CD4-positive, alpha-beta memory T cell (primary cell): ENCODE data around the gene ATAD3A. TPM values are rescaled to one million over a fixed set of nuclear protein-coding genes. Genes with fewer than 3 reads are reported as not detected.

Experiments used
- CTCF ChIA-PET: fragments of 350-600 bp; sonication (Branson Sonifier 250); formaldehyde crosslinking; loops from one replicate; lab custom pipeline; 2021; ENCODE audit warnings: inconsistent platforms; ENCODE audit not compliant: partially characterized antibody; lab: Charles Lee
- POLR2A ChIA-PET: fragments of 350-600 bp; sonication (Branson Sonifier 250); formaldehyde crosslinking; loops from one replicate; lab custom pipeline; 2021; ENCODE audit not compliant: partially characterized antibody; lab: Charles Lee
- DNase-seq, 5 donors: peaks; one replicate each; pipeline versions ENCODE4 v3.0.0 to v3.0.0-alpha.2; 2020 to 2022; ENCODE audit warnings: mixed read lengths in 1 of 5
- H3K27ac ChIP-seq: one replicate; pipeline ENCODE4 v1.7.0; 2013; ENCODE audit warnings: low read depth, low read length
- H3K27me3 ChIP-seq: 2 replicates; pipeline ENCODE4 v1.7.0; 2013; ENCODE audit warnings: mild to moderate bottlenecking, low read length, moderate library complexity; ENCODE audit not compliant: insufficient read depth
- H3K36me3 ChIP-seq: 2 replicates; pipeline ENCODE4 v1.7.0; 2013; ENCODE audit warnings: mild to moderate bottlenecking, low read length, moderate library complexity; ENCODE audit not compliant: insufficient read depth
- H3K4me1 ChIP-seq: 2 replicates; pipeline ENCODE4 v1.7.0; 2013; ENCODE audit warnings: mild to moderate bottlenecking, low read length, moderate library complexity; ENCODE audit not compliant: insufficient read depth
- H3K4me3 ChIP-seq, 2 donors: one replicate each; pipeline ENCODE4 v1.7.0; 2013; ENCODE audit warnings: low read length in 2 of 2, mild to moderate bottlenecking in 1 of 2
- H3K9me3 ChIP-seq, 2 donors: one replicate each; pipeline ENCODE4 v1.7.0; 2013; ENCODE audit warnings: low read length in 2 of 2, control low read depth in 1 of 2; ENCODE audit not compliant: control insufficient read depth in 1 of 2
- H3K27ac Mint-ChIP-seq, 7 donors: one replicate each; pipeline ENCODE4 v1.8.0; 2020 to 2021; ENCODE audit warnings: mixed read lengths in 7 of 7, mild to moderate bottlenecking in 6 of 7, inconsistent platforms in 3 of 7, moderate library complexity in 3 of 7
- H3K27me3 Mint-ChIP-seq, 2 donors: one replicate each; pipeline ENCODE4 v1.8.0; 2020 to 2021; ENCODE audit warnings: mixed read lengths in 2 of 2
- H3K36me3 Mint-ChIP-seq, 2 donors: one replicate each; pipeline ENCODE4 v1.8.0; 2020 to 2021; ENCODE audit warnings: mixed read lengths in 2 of 2, inconsistent platforms in 1 of 2, mild to moderate bottlenecking in 1 of 2
- H3K4me1 Mint-ChIP-seq, 4 donors: one replicate each; pipeline ENCODE4 v1.8.0; 2020 to 2021; ENCODE audit warnings: mixed read lengths in 4 of 4, mild to moderate bottlenecking in 1 of 4
- H3K4me3 Mint-ChIP-seq, 8 donors: one replicate each; pipeline ENCODE4 v1.8.0; 2020 to 2021; ENCODE audit warnings: mixed read lengths in 8 of 8, mild to moderate bottlenecking in 7 of 8, moderate library complexity in 6 of 8, inconsistent platforms in 3 of 8
- H3K9me3 Mint-ChIP-seq, 8 donors: one replicate each; pipeline ENCODE4 v1.8.0; 2020 to 2021; ENCODE audit warnings: mixed read lengths in 8 of 8, mild to moderate bottlenecking in 5 of 8, inconsistent platforms in 3 of 8, moderate library complexity in 1 of 8
- intact Hi-C: fragments of 100-400 bp; cut with micrococcal nuclease; formaldehyde crosslinking; loops from one replicate; pipeline ENCODE4 v1.15.1; 2023
- polyA plus RNA-seq, 2 donors: library from polyadenylated mRNA; unstranded; fragments of 300-500 nt; fragmentation: Illumina TruSeq; gene quantifications; one replicate each; pipeline ENCODE4 v1.2.3, GENCODE V29; 2021
- total RNA-seq, 2 experiments: library from RNA; stranded (reverse); gene quantifications; one replicate each; pipeline ENCODE4 v1.2.3, GENCODE V29; 2021

The ATAD3A gene
- total and polyA plus RNA-seq, 4 experiments from 2014 or later, result 9.5 to 24.7 (median 17.6) TPM

DNA sequence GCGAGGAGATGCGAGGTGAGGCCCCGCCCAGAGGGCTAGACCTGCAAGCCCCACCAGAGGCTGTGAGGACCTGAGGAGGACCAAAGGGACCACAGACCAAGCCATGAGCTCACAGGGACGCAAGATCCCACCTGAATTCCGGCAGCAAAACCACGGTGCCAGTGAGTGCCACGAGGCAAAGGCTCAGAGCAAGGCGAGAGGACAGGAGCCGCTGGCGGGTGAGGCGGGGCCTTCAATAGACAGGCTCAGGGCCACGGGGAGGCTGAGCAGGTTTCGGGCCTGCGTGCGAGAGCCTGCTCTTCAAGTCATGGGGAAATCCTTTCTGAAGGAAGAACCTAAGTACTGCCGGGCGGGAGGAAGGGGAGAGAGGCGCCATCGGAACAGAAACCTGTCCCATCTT, 35.5 kb downstream of the ATAD3A start:
- H3K9me3 ChIP-seq, result no peaks in the 10 kb centered on the region
- intact Hi-C loops, result no loop called here
- Mint-ChIP-seq H3K36me3 (peaks cover 0 to 2% of the 10 kb centered on the region in 2 donors), H3K27me3 (no peaks in the 10 kb centered on the region), H3K9me3 (no peaks in the 10 kb centered on the region), H3K4me1 (peaks cover 0 to 12% (median 2%) of the 10 kb centered on the region in 4 donors), H3K4me3 (no peak overlapping the region), H3K27ac (peak overlapping the region in 1 of 7 donors; percentile 36)
- no peaks in the 10 kb centered on the region for H3K36me3 ChIP-seq
- ChIA-PET CTCF (interaction anchor here (0.6 kb wide), 1 partner anchor 20 kb away, joined by 3 read pairs; no protein-coding TSS in a partner anchor), POLR2A (no interaction called here)
- H3K4me3 ChIP-seq, result no peak overlapping the region
- no peaks in the 10 kb centered on the region for H3K4me1 ChIP-seq
- H3K27me3 ChIP-seq, result no peaks in the 10 kb centered on the region
- DNase-seq, result no peak
- no peak overlapping the region for H3K27ac ChIP-seq

DNA sequence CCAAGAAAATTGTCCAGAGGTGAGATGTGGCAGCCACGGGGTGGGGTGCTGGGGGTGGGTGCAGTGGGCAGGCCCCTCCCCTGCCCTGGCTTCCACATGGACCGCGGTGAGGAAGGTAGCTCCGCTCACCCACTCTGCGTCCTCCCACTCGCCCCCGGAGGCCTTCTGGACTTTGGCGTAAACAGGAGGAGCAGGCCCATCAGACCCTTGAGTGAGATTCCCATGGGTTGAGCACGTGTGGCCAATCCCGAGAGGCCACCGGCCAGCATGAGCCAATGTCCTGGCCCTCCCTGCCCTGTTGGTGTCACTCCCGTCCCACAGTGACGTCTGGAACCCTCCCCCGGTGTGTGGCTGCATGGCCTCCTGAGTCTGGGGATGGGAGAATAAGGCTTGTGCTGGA, 36.6 kb downstream of the ATAD3A start:
- H3K27ac Mint-ChIP-seq, result no peak overlapping the region
- Histone ChIP-seq H3K27me3 (no peaks in the 10 kb centered on the region), H3K9me3 (no peaks in the 10 kb centered on the region), H3K4me3 (no peak overlapping the region), H3K27ac (no peak overlapping the region), H3K36me3 (no peaks in the 10 kb centered on the region), H3K4me1 (no peaks in the 10 kb centered on the region)
- no peak overlapping the region for H3K4me3 Mint-ChIP-seq
- H3K4me1 Mint-ChIP-seq, result peaks cover 0 to 12% (median 2%) of the 10 kb centered on the region in 4 donors
- intact Hi-C loops, result no loop called here
- no peaks in the 10 kb centered on the region for H3K36me3 Mint-ChIP-seq
- no peaks in the 10 kb centered on the region for H3K9me3 Mint-ChIP-seq
- no peak for DNase-seq
- ChIA-PET POLR2A (no interaction called here), CTCF (no interaction called here)
- H3K27me3 Mint-ChIP-seq, result no peaks in the 10 kb centered on the region

DNA sequence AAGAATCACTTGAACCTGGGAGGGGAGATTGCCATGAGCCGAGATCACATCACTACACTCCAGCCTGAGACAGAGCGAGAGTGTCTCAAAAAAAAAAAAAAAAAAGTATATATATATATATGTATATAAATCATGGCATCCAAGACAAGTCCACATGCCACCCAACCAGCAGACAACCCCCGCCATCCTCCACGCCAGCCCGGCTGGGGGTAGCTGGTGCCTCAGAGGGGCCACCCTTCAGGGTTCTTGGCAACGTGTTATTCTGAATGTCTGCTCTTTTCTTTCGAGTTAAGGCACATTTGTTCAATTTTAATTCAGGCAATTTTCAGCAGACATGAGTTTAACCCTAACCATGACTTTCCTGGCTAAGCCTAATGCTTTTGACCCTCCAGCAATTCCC, 38.1 kb downstream of the ATAD3A start:
- ChIA-PET POLR2A (no interaction called here), CTCF (no interaction called here)
- Histone ChIP-seq H3K27me3 (no peaks in the 10 kb centered on the region), H3K4me3 (no peak overlapping the region), H3K27ac (no peak overlapping the region), H3K4me1 (no peaks in the 10 kb centered on the region), H3K9me3 (no peaks in the 10 kb centered on the region), H3K36me3 (no peaks in the 10 kb centered on the region)
- H3K27me3 Mint-ChIP-seq, result no peaks in the 10 kb centered on the region
- intact Hi-C loops, result no loop called here
- DNase-seq, result no peak
- no peak overlapping the region for H3K27ac Mint-ChIP-seq
- H3K9me3 Mint-ChIP-seq, result peaks cover 0 to 3% (median 0%) of the 10 kb centered on the region in 8 donors
- H3K36me3 Mint-ChIP-seq, result no peaks in the 10 kb centered on the region
- peaks cover 0 to 20% (median 1%) of the 10 kb centered on the region in 4 donors for H3K4me1 Mint-ChIP-seq
- no peak overlapping the region for H3K4me3 Mint-ChIP-seq

DNA sequence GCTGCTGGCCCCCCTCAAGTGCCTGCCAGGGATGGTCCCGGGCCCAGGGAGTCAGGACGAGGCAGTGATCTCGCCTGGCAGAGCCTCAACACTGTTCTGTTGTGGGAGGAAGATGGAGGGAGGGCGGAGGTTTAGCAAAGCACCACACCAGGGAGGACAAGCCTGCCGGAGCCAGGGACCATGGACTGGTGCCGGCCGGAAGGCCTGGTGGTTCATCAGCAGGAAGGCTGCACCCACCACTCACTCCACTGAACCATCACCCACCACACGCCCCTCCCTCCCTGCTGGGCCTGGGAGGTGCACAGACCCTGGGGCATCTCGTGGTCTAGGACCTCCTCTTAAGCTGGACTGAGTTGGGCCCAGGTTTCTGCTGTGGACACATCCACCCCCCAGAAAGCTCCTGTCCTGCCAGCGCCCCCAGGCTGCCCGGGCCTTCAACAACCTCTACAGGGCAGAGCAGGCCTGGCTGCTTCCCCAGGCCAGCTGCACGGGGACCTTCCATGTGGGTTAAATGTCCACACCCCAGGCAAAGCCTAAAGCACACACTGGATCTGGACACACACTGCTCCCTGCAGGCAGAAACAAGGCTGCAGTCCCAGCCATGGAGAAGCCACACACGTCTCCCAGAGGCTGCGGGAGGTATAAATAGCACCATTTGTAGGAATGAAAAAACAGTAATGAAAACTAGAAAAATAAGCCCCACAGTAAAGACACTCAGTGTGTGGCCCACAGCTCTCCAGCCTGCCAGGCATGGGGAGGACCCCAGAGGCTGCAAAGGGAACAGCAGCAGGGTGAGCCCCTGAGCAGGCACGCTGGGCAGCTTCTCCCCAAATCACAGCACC, 38.9 kb downstream of the ATAD3A start:
- DNase-seq, result no peak
- intact Hi-C loops, result no loop called here
- H3K4me1 Mint-ChIP-seq, result peaks cover 0 to 22% (median 1%) of the 10 kb centered on the region in 4 donors
- H3K4me3 ChIP-seq, result no peak overlapping the region
- peaks cover 0 to 3% (median 0%) of the 10 kb centered on the region in 8 donors for H3K9me3 Mint-ChIP-seq
- no peaks in the 10 kb centered on the region for H3K36me3 ChIP-seq
- ChIA-PET POLR2A (no interaction called here), CTCF (no interaction called here)
- H3K27ac Mint-ChIP-seq, result no peak overlapping the region
- no peaks in the 10 kb centered on the region for H3K4me1 ChIP-seq
- H3K36me3 Mint-ChIP-seq, result no peaks in the 10 kb centered on the region
- no peak overlapping the region for H3K4me3 Mint-ChIP-seq
- H3K27me3 Mint-ChIP-seq, result no peaks in the 10 kb centered on the region
- H3K27me3 ChIP-seq, result no peaks in the 10 kb centered on the region
- no peak overlapping the region for H3K27ac ChIP-seq
- no peaks in the 10 kb centered on the region for H3K9me3 ChIP-seq

DNA sequence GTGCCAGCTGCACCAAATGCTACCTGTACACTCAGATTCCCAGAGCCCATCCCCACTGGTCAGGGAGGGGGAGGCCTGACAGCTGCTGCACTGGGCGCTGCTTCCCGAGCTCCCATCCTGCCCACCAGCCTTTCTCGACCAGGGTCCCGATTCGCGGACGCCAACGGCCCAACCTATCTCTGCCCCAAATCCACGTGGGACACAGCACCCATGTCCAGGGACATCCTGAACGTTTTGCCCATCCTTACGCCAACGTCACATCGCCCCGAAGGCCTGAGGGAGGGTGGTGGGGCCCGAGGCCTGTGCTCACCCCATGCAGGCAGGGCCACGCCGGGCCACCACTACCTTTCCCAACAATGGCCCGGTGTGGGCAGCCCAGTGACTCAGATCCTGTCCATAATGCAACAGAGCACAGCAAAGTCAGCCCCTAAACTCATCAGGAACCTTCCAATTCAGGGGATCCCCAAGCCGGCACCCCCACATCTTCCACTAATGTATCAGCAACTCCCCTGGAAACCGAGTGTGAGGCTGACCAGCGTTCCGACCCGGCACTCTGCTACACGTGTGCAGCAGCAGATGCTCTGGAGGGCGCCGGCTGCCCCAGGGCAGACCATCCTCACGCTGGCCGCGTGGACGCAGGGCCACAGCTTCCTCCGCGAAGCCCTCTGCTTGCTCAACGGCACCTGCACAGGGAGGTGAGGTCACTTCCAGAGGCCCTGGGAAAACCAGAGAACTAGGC, 39.7 kb downstream of the ATAD3A start:
- Mint-ChIP-seq H3K27me3 (no peaks in the 10 kb centered on the region), H3K9me3 (peaks cover 0 to 3% (median 0%) of the 10 kb centered on the region in 8 donors), H3K27ac (peak overlapping the region in 2 of 7 donors; percentile 41 to 73), H3K4me3 (no peak overlapping the region), H3K36me3 (no peaks in the 10 kb centered on the region), H3K4me1 (peaks cover 0 to 22% (median 1%) of the 10 kb centered on the region in 4 donors)
- no peak overlapping the region for H3K4me3 ChIP-seq
- no peak overlapping the region for H3K27ac ChIP-seq
- H3K36me3 ChIP-seq, result no peaks in the 10 kb centered on the region
- no peaks in the 10 kb centered on the region for H3K27me3 ChIP-seq
- DNase-seq, result no peak
- POLR2A ChIA-PET, result no interaction called here
- no peaks in the 10 kb centered on the region for H3K9me3 ChIP-seq
- intact Hi-C loops, result no loop called here
- no peaks in the 10 kb centered on the region for H3K4me1 ChIP-seq
- CTCF ChIA-PET, result no interaction called here

DNA sequence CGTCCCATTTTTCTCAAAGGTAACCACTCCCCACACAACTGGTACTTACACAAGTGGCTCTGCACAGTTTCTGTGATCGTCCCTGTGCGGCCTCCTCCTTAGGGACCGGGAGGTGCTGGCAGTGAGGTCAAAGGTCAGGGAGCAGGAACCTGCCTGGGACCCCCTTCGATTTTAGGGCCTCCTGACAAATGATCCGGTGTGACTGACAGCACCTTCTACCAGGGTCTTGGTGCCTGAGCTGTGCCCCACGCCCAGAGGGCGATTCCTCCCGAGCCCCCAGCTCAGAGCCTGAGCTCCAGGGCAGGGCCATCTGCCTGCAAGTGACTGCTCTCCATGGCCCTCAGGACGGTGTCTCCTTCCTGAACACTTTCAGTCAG, 40.3 kb downstream of the ATAD3A start:
- no peaks in the 10 kb centered on the region for H3K36me3 ChIP-seq
- no peaks in the 10 kb centered on the region for H3K27me3 ChIP-seq
- no peaks in the 10 kb centered on the region for H3K9me3 ChIP-seq
- no peak overlapping the region for H3K4me3 ChIP-seq
- intact Hi-C loops, result no loop called here
- Mint-ChIP-seq H3K36me3 (no peaks in the 10 kb centered on the region), H3K4me3 (no peak overlapping the region), H3K4me1 (peaks cover 0 to 22% (median 1%) of the 10 kb centered on the region in 4 donors), H3K27ac (no peak overlapping the region), H3K9me3 (peaks cover 0 to 3% (median 0%) of the 10 kb centered on the region in 8 donors), H3K27me3 (no peaks in the 10 kb centered on the region)
- H3K27ac ChIP-seq, result no peak overlapping the region
- H3K4me1 ChIP-seq, result no peaks in the 10 kb centered on the region
- ChIA-PET POLR2A (no interaction called here), CTCF (no interaction called here)
- DNase-seq, result no peak

DNA sequence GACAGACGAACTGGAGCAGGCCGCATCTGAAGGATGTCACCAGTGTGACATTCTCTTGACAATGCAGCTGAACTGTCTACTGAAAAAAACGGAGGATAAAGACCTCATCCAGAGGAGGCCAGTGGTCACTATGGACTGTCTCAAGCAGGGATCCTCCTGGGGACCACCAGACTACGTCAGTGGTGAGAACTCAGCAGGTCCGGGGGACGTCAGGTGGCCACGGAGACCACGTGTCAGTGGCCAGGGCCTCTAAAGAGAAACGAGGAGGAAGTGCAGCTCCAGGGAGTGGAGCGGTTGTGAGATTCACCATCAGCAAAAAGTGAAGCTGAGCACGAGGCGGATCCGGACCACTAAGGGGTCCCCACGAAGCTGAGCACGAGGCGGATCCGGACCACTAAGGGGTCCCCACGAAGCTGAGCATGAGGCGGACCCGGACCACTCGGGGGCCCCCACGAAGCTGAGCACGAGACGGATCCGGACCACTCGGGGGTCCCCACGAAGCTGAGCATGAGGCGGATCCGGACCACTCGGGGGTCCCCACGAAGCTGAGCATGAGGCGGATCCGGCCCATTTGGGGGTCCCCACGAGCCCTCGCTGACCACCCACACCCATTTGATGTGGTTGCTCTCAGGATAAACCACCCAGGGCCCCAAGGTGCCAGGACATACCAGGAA, 42.0 kb downstream of the ATAD3A start:
- no peaks in the 10 kb centered on the region for H3K9me3 ChIP-seq
- H3K27me3 ChIP-seq, result no peaks in the 10 kb centered on the region
- Mint-ChIP-seq H3K27ac (peak overlapping the region in 1 of 7 donors; percentile 30), H3K27me3 (no peaks in the 10 kb centered on the region), H3K36me3 (no peaks in the 10 kb centered on the region), H3K4me1 (peaks cover 0 to 22% (median 6%) of the 10 kb centered on the region in 4 donors), H3K9me3 (peaks cover 0 to 3% (median 0%) of the 10 kb centered on the region in 8 donors), H3K4me3 (no peak overlapping the region)
- ChIA-PET CTCF (no interaction called here), POLR2A (interaction anchor here (1.3 kb wide), 1 partner anchor 20 kb away, joined by 3 read pairs; no protein-coding TSS in a partner anchor)
- no peaks in the 10 kb centered on the region for H3K36me3 ChIP-seq
- no peak overlapping the region for H3K27ac ChIP-seq
- no peak for DNase-seq
- no peaks in the 10 kb centered on the region for H3K4me1 ChIP-seq
- intact Hi-C loops, result no loop called here
- H3K4me3 ChIP-seq, result no peak overlapping the region
